Activated T-helper 1 cell treated with Interleukin-2 at 50 U/mL for 16 hours (primary cell): ENCODE data around the gene CHST12.
"Not testable (repeated sequence)": the region's sequence is repeated elsewhere in the genome, so short reads cannot be mapped to it uniquely, and the experiment has no call there.

Source experiments
- DNase-seq: peaks from one replicate; pipeline ENCODE4 v3.0.0-alpha.2; 2020; ENCODE audit warnings: low read depth

Gene CHST12

GRCh38 chr7:2435146-2435545 is 31.7 kb downstream of the CHST12 start:
- no peak for DNase-seq

DNA sequence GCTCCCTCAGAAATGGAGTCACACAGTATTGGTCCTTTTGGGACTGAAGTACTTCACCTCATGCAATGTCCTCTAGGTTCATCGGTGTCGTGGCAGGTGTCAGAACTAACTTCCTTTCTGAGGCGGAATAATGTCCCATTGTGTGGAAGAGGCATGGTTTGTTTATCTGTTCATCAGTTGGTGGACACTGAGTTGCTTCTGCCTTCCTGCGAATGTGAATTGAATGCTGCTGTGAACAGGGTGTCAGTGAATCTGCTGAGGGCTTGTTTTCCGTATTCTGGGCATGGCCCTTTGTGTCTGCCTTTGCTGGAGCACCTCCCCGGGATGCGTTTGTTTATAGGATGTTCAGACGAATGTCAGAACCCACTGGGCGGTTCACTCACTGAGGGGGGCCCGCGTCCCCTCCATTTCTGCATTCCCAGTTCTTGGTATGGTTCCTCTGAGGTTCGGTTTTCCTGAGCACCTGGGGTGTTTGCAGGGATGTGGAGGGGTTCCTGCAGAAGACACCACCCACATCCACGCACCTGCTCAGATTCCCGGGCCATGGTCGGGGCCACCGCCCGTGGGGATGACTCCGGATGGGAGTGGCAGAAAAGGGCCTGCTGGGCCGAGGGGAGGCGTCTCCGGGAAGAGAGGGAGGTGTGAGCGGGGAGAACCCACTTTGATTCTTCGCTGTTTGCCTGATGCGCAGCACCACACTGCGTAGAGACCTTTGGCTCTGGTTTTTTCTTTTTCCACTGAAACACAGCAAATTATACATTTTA is 33.1 kb downstream of the CHST12 start:
- DNase-seq: no peak

GRCh38 chr7:2437136-2437535 is 33.7 kb downstream of the CHST12 start:
- no peak for DNase-seq

DNA sequence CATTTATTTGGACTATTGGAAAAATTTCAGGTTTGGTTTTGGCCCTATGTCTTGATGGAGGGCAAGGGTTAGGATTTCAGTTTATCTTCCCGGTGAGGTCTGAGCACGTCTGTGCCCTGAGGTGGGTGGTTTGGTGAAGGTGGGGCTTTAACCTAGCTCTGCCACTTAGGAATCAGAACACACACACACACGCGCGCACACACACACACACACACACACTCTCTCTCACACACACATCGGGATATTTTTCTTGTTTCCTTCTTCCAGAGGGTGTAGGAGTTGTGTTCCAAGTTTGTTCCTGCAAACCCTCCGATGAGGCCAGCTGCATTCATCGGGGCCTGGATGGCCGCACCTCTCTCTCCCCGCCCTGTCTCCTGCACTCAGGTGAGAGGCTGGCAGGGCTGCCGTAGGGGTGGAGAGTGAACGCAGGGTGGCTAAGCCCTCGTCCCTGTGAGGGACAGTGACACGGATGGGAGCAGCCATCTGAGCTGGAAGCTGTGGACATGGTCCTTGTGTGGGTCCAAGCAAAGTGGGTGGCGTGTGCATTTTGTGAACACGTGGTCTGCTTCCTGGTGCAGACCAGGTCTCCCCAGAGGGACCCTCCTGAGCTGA is 34.2 kb downstream of the CHST12 start:
- no peak for DNase-seq

DNA sequence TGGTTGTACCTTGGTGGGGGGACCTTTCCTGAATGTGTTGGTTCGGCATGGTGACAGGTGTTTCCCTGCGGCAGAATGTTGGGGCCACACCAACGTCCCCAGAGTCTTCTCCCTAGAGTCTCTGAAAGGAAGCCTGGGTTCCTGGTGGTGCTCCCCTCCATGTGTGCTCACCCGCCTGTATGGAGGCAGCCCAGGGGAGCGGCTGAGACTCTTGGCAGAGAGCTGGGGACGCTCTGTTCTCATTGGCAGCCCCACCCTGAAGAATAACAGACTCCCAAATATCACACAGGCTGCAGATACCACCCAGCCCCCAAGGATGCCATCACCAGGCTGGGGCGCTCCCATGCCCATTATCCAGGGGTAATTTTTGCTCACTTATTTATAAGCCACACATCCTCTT is 34.8 kb downstream of the CHST12 start:
- no peak for DNase-seq

GRCh38 chr7:2438775-2439174 is 35.4 kb downstream of the CHST12 start:
- DNase-seq: no peak

DNA sequence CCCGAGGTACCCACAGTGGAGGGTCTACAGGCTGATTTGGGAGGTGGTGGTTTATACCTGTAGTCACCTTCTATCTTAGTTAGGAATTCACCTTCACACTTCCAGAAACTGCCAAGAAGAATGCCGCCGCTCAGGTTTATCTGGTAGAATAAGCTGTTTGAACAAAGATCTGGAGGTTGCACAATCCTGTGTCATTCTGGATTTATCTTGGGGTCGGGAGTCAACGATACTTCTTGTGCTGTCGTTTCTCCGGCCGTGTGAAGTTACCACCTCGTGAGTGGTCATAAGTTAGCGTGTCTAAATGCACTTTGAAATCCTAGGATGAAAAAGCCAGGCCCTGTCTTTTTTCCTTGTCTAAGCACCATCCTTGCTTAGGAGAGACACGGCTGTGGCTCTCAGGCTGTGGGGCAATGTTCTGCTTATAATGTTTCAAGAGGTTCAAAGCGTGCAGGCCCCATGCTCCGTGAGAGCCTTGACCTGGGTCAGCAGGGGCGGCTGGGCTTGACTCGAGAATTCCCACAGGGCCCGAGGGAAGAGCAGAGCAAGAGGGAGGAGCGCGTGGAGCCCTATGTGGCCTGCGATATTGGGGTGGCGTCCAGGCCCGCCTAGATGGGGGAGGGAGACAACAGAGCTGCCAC is 37.3 kb downstream of the CHST12 start:
- no peak for DNase-seq

DNA sequence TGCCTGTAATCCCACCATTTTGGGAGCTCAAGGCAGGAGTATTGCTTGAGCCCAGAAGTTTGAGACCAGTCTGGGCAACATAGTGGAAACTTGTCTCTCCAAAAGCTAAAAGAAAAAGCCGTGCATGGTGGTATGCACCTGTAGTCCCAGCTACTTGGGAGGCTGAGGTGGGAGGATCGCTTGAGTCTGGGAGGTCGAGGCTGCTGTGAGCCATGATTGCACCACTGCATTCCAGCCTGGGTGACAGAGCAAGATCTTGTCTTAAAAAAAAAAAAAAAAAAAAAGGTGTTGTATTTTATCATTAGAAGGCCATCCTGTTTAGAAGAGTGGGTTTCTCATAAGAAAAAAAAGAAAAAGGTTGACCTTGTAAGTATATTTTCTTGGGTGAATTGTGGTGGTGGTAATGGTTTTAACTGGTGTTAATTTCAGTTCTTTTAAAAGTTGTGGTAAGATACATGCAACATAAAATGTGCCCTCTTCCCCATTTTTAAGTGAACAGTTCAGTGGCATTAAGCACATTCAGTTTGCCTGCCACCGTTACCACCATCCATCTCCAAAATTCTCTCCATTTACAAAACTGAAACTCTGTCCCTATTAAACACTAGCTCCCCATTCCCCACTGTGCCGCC is 38.1 kb downstream of the CHST12 start:
- no peak for DNase-seq

DNA sequence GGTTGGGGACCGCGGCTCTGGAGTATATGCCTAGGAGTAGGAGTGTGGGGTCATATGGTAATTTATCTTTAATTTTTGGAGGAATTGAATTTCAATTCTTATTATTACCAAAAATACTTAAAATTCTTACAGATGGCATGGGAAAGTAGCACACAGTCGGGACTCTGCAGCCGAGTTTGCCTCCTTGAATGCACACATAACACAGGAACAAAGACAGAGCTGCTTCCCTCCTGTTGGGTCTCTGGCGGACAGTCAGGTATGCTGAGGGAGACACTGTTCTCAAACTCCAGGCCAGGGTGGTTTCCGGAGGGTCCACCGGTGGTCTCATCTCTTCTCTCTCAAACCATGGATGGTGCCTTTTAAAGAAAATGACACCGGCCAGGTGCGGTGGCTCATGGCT is 40.1 kb downstream of the CHST12 start:
- no peak for DNase-seq

DNA sequence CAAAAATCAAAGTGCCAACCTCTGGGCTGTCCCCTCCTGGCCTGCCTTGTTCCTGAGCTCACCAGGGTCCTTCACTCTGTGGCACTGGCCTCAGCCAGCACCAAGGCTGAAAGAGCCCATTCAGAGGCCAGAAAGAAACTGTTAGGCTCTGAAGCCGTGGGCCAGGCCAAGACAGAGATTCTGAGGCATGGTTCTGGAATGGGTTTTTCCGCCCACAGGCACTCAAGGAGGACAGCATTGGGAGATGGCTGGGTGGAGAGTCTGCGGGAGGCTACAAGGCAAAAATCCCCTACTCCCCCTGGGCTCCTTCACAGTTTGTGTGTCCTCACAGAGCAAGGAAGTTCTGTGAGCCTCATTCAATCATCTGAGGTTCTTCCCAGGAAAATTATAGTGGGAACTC is 41.1 kb downstream of the CHST12 start:
- no peak for DNase-seq

- no peak for DNase-seq
Observed at GRCh38 chr7:2445047-2445446, 41.6 kb downstream of the CHST12 start.

DNA sequence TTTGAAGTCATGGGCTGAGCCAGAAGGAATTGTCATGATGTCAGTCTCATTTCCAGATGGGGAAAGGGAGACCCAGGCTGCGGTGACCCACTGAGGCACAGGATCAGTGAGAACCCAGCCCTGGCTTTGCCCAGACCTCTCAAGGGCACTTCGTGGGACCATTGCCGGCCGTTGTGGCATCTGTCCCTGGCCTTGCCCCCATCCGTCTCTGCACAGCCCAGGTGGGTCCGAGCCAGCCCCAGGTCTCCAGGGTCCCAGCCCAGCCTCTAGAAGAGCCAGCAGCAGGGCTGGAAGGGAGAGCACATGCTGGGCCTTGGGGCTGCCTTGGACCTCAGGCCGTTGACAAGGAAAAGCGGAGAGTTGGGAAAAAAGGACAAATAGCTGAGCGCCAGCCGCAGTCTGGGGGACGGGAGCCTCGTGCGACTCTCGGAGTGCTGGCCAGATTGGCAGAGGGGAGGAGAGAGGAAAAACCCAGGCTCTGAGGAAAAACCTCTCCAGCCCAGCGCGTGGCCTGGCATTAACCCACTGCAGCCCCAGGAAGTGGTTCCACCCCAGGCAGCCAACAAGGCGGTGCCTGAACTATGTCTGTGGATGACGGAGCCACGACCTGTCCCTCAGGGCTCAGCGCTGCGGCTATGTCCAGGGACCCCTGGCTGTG is 42.6 kb downstream of the CHST12 start:
- no peak for DNase-seq

DNA sequence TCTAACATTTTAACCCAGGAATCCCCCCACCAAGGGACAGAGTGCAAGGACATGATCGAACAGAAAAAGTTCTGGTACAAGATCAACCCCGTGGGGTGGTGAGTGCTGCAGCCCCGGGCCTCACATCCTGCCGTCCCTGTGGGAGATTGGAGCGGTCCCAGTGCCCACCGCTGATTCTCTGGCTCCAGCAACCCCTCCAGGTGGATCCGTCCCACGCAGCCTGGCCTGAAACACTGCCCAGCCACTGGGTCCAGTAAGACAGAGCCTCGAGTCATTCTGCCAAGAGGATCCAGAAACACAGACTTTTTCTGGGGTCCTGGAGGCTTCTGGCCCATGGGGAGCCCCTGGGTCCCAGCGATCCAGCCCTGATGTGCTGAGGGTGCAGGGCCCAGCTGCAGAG is 43.3 kb downstream of the CHST12 start:
- no peak for DNase-seq

GRCh38 chr7:2450198-2451107 is 47.0 kb downstream of the CHST12 start:
- no peak for DNase-seq

DNA sequence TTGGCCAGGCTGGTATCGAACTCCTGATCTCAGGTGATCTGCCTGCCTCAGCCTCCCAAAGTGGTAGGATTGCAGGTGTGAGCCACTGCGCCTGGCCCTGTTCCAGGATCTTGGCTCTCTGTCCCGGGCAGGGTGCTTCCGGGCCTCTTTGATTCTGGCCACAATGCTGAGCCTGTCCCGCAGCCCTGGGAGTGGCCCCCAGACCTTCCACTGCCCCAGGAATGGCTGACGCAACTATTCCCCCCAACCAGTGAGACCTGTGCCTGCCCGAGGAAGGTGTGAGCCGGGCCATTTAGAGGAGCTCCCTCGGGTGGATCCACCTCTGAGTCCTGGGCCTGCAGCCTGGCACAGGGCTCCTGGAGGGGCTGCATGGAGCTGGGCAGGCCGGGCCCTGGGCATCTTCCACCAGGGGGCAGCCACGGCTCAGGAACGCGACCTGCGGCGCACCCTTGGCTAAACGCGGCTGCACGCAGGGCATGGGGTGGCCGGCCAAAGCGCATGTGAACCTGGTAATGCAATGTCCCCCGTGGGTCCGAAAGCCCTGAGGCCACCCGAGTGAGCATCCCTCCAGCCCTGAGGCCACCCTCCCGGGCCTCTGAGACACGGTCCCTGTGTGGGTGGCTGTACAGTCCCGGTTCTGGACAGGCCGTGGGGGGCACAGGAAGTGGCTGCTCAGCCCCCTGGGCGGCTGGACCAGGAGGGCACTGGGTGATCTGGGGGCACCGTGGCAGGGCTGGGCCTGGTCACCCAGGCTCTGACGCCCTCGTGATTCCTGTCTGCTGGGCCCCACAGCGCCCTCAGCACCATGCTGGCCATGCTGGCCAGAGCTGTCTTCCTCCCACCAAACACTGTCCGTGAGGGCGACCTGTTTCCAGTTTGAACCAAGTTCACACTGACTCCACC is 48.0 kb downstream of the CHST12 start:
- DNase-seq: peak; percentile 55

DNA sequence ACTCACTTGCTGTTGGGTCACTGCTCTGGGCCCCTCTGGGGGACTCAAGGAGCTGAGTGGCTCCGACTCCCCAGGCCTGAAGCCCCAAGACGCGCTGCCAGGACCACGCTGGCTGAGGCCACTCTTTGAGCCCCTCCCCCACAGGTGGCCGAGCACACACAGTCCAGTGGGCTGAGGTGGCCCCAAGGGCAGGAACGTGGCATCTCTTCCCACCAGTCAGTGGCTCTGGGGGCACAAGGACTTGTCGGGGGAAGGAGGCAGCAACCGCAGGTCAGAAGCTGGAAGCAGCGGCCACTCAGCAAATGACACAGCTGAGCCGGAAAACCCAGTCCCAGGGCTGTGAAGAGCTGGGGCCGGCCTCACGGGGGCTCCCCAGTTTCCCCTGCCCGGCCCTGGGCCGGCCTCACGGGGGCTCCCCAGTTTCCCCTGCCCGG is 48.7 kb downstream of the CHST12 start:
- DNase-seq: no peak

- DNase-seq: no peak
Observed at GRCh38 chr7:2452643-2453270, 49.3 kb downstream of the CHST12 start.

DNA sequence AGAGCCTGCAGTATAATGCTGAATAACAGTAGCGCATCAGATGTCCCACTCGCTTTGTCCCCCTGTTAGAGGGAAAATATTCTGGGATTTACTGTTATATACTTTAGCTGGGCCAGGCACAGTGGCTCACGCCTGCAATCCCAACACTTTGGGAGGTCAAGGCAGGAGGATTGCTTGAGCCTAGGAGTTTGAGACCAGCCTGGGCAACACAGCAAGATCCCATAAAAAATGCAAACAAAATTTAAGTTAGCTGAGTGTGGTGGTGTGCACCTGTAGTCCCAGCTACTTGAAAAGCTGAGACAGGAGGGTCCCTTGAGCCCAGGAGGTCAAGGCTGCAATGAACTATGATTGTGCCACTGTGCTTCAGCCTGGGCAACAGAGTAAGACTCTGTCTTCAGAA is 50.4 kb downstream of the CHST12 start:
- not testable (repeated sequence) for DNase-seq

DNA sequence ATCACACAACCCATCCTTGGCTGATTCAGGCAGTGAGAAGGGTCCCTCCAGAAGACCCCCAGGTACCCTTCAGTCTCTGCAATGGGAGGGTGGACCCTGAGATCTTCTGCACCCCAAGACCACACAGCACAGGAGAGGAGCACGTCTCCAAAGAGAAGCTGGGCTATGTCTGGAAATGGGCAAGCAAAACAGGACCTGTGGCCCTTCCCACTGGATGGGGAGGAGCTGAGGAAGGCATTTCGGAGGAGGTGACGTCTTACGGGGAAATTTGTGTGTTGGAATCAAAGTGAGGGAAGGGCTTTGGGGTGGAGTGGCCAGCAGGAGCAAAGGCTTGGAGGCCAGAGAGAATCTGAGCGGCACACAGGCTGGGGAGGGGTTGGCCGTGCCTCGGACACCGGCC is 56.3 kb downstream of the CHST12 start:
- no peak for DNase-seq

GRCh38 chr7:2460188-2460587 is 56.8 kb downstream of the CHST12 start:
- no peak for DNase-seq
